SK-N-SH (cell line): ENCODE results near the gene PLRG1. TPM values are rescaled to one million over a fixed set of nuclear protein-coding genes. Genes with fewer than 3 reads are reported as not detected.

Experiments
- CTCF ChIA-PET: fragments of 300-600, 350-600 bp; formaldehyde crosslinking; extraction: SDS; loops from one replicate; lab custom pipeline; 2021; lab: Yijun Ruan, JAX
- POLR2A ChIA-PET: fragments of 350-600 bp; sonication (Branson Sonifier 250); formaldehyde crosslinking; extraction: SDS; loops from one replicate; lab custom pipeline; 2020; ENCODE audit warnings: antibody characterized with exemption, inconsistent platforms; lab: Yijun Ruan, JAX
- DNase-seq: peaks from one replicate; pipeline ENCODE4 v3.0.0; 2012
- H2AFZ ChIP-seq: fragments of 200-600 bp; sonication (generic); 2 replicates; pipeline ENCODE4 v1.8.1; 2016; ENCODE audit warnings: antibody characterized with exemption, mild to moderate bottlenecking, low read depth
- H3F3A ChIP-seq: fragments of 200-600 bp; sonication (generic); replicated peaks from 2 replicates; pipeline ENCODE3; 2016; ENCODE audit warnings: antibody characterized with exemption, mild to moderate bottlenecking; ENCODE audit not compliant: insufficient read depth
- H3K27ac ChIP-seq, 2 experiments: fragments of 200-500 bp in 1 of 2; fragments of 200-600 bp in 1 of 2; sonication (Bioruptor generic) in 1 of 2; sonication (generic), shearing (Covaris generic) in 1 of 2; 2 replicates each; pipeline versions ENCODE4 v1.5.1 to v1.6.1; 2014 to 2016; ENCODE audit warnings: low read depth in 2 of 2, inconsistent platforms in 1 of 2, low read length in 1 of 2, mild to moderate bottlenecking in 1 of 2, mixed read lengths in 1 of 2
- H3K27me3 ChIP-seq: fragments of 200-600 bp; sonication (generic), shearing (Covaris generic); 2 replicates; pipeline ENCODE4 v1.6.1; 2016; ENCODE audit warnings: mixed run types; ENCODE audit not compliant: insufficient read depth
- H3K36me3 ChIP-seq, 2 experiments: fragments of 200-500 bp in 1 of 2; fragments of 200-600 bp in 1 of 2; sonication (Bioruptor generic) in 1 of 2; sonication (generic) in 1 of 2; replicated peaks in 1 of 2; 2 replicates each; pipeline versions ENCODE3 to v1.5.1; 2014 to 2016; ENCODE audit warnings: low read length in 1 of 2, mild to moderate bottlenecking in 1 of 2; ENCODE audit not compliant: insufficient read depth in 2 of 2, control insufficient read depth in 1 of 2
- H3K4me1 ChIP-seq, 2 experiments: fragments of 200-500 bp in 1 of 2; fragments of 200-600 bp in 1 of 2; sonication (Bioruptor generic) in 1 of 2; sonication (generic), shearing (Covaris generic) in 1 of 2; 2 replicates each; pipeline versions ENCODE4 v1.5.1 to v1.6.1; 2014 to 2016; ENCODE audit warnings: low read depth in 1 of 2, low read length in 1 of 2, mixed run types in 1 of 2; ENCODE audit not compliant: insufficient read depth in 2 of 2, control insufficient read depth in 1 of 2
- H3K4me2 ChIP-seq: fragments of 200-600 bp; sonication (generic), shearing (Covaris generic); 2 replicates; pipeline ENCODE4 v1.6.1; 2017; ENCODE audit warnings: mixed run types
- H3K4me3 ChIP-seq, 2 experiments: fragments of 200-500 bp in 1 of 2; fragments of 200-600 bp in 1 of 2; sonication (Bioruptor generic) in 1 of 2; sonication (generic), shearing (Covaris generic) in 1 of 2; 2 replicates each; pipeline versions ENCODE4 v1.5.1 to v1.8.1; 2014 to 2016; ENCODE audit warnings: low read depth in 2 of 2, inconsistent platforms in 1 of 2, low read length in 1 of 2, mild to moderate bottlenecking in 1 of 2, mixed read lengths in 1 of 2, moderate library complexity in 1 of 2
- H3K79me2 ChIP-seq: fragments of 200-600 bp; sonication (generic); 2 replicates; pipeline ENCODE4 v1.8.1; 2017; ENCODE audit warnings: mild to moderate bottlenecking; ENCODE audit not compliant: insufficient read depth
- H3K9ac ChIP-seq: fragments of 200-600 bp; sonication (generic); 2 replicates; pipeline ENCODE4 v1.6.1; 2017; ENCODE audit warnings: mixed run types
- H3K9me2 ChIP-seq: fragments of 200-600 bp; sonication (generic); 2 replicates; pipeline ENCODE4 v1.6.1; 2017; ENCODE audit warnings: mixed run types
- H3K9me3 ChIP-seq: fragments of 200-600 bp; sonication (generic); 2 replicates; pipeline ENCODE4 v1.6.1; 2017; ENCODE audit warnings: mixed run types, mild to moderate bottlenecking, moderate library complexity
- H4K20me1 ChIP-seq: fragments of 200-600 bp; sonication (generic); 2 replicates; pipeline ENCODE4 v1.6.1; 2017; ENCODE audit warnings: mild to moderate bottlenecking, mixed run types; ENCODE audit not compliant: insufficient read depth
- EP300 ChIP-seq, 2 experiments: IDR thresholded peaks; 2 replicates each; pipeline versions ENCODE4 v1.4.0 to v1.6.1; 2012; ENCODE audit warnings: borderline replicate concordance in 1 of 2, low read depth in 1 of 2, low read length in 1 of 2
- EZH2phosphoT487 ChIP-seq: fragments of 200-600 bp; sonication (generic); IDR thresholded peaks from 2 replicates; pipeline ENCODE4 v1.6.1; 2017; ENCODE audit warnings: low read depth, mixed run types, mild to moderate bottlenecking, antibody characterized with exemption, moderate library complexity, borderline replicate concordance
- JUND ChIP-seq: IDR thresholded peaks from 2 replicates; pipeline ENCODE4 v1.4.0; 2012
- NFIC ChIP-seq: IDR thresholded peaks from 2 replicates; pipeline ENCODE4 v1.4.0; 2012; ENCODE audit warnings: borderline replicate concordance
- RCOR1 ChIP-seq: fragments of 150-350 bp; IDR thresholded peaks from 2 replicates; pipeline ENCODE4 v1.6.1; 2017; ENCODE audit warnings: antibody characterized with exemption, low read length
- RFX5 ChIP-seq: IDR thresholded peaks from 2 replicates; pipeline ENCODE4 v1.6.1; 2012; ENCODE audit warnings: mild to moderate bottlenecking, improper control_type of control experiment, low read length
- SIN3A ChIP-seq: IDR thresholded peaks from 2 replicates; pipeline ENCODE4 v1.6.1; 2012; ENCODE audit warnings: low read depth, mild to moderate bottlenecking, low read length, moderate library complexity, borderline replicate concordance
- SMC3 ChIP-seq: IDR thresholded peaks from 2 replicates; pipeline ENCODE4 v1.6.1; 2012; ENCODE audit warnings: low read depth, low read length, improper control_type of control experiment
- TAF1 ChIP-seq: IDR thresholded peaks from 2 replicates; pipeline ENCODE4 v1.6.1; 2012; ENCODE audit warnings: low read depth, mild to moderate bottlenecking, low read length, moderate library complexity, borderline replicate concordance
- TEAD4 ChIP-seq: IDR thresholded peaks from 2 replicates; pipeline ENCODE4 v1.4.0; 2012; ENCODE audit warnings: mild to moderate bottlenecking, borderline replicate concordance; ENCODE audit not compliant: insufficient read depth
- YY1 ChIP-seq: IDR thresholded peaks from 2 replicates; pipeline ENCODE4 v1.4.0; 2012; ENCODE audit warnings: low read depth, mild to moderate bottlenecking
- WGBS: methylation state at CpG from one replicate; pipeline ENCODE4 v1.1.6; 2017; ENCODE audit warnings: low lambda C conversion rate; 5-methylcytosine and 5-hydroxymethylcytosine counted together
- polyA plus RNA-seq, 3 experiments: library from polyadenylated mRNA; depleted of rRNA; stranded (reverse); fragments of >200 nt; gene quantifications; 2 replicates each; pipeline ENCODE4 v1.2.3, GENCODE V29; 2012
- TF ChIP-seq, protein P1 (sequence below): IDR thresholded peaks from 2 replicates; pipeline ENCODE4 v1.6.1; 2012; ENCODE audit warnings: mild to moderate bottlenecking, low read depth, low read length, moderate library complexity
- TF ChIP-seq, protein P2 (sequence below): fragments of 150-350 bp; IDR thresholded peaks from 2 replicates; pipeline ENCODE4 v1.6.1; 2017; ENCODE audit warnings: antibody characterized with exemption, low read length, low read depth, borderline replicate concordance
- TF ChIP-seq, protein P3 (sequence below): IDR thresholded peaks from 2 replicates; pipeline ENCODE4 v1.4.0; 2012; ENCODE audit warnings: low read depth
- TF ChIP-seq, protein P4 (sequence below): IDR thresholded peaks from 2 replicates; pipeline ENCODE4 v1.4.0; 2012; ENCODE audit warnings: low read depth, borderline replicate concordance
- TF ChIP-seq, protein P5 (sequence below): fragments of 200-600 bp; sonication (generic); IDR thresholded peaks from 2 replicates; pipeline ENCODE4 v1.6.1; 2017; ENCODE audit warnings: antibody characterized with exemption, mild to moderate bottlenecking, moderate library complexity

The PLRG1 gene
- polyA plus RNA-seq, 1 of the 3 experiments (the other 2 are of a cell fraction): 64.8 TPM

DNA sequence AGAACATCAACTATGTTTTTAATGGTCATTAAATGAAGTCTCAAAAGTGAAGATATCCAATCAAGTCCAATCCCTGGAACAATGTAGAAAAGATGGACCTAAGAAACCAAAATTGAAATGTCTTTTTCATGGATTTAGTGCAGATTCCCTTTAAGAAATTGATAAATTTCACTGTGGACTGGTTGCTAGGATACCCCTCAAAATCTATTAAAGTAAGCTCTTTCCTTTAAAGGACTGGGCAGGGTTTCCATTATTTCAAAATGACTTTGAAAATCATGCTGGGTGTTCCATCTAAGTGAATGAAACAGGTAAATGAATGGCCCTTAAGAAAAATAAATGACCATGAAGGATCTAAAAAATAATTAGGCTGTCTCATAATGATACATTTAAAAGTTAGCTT lies 28.6 kb downstream of the PLRG1 start:
- TF ChIP-seq SMC3 (no peak), JUND (no peak), RFX5 (no peak), YY1 (no peak), TEAD4 (no peak), SIN3A (no peak), TAF1 (no peak), EP300 (IDR thresholded peaks at IDR 0.05; ENCODE audit: borderline replicate concordance in 1 of 2, low read depth in 1 of 2, low read length in 1 of 2) (no peak), NFIC (no peak)
- TF ChIP-seq, protein P1, sequence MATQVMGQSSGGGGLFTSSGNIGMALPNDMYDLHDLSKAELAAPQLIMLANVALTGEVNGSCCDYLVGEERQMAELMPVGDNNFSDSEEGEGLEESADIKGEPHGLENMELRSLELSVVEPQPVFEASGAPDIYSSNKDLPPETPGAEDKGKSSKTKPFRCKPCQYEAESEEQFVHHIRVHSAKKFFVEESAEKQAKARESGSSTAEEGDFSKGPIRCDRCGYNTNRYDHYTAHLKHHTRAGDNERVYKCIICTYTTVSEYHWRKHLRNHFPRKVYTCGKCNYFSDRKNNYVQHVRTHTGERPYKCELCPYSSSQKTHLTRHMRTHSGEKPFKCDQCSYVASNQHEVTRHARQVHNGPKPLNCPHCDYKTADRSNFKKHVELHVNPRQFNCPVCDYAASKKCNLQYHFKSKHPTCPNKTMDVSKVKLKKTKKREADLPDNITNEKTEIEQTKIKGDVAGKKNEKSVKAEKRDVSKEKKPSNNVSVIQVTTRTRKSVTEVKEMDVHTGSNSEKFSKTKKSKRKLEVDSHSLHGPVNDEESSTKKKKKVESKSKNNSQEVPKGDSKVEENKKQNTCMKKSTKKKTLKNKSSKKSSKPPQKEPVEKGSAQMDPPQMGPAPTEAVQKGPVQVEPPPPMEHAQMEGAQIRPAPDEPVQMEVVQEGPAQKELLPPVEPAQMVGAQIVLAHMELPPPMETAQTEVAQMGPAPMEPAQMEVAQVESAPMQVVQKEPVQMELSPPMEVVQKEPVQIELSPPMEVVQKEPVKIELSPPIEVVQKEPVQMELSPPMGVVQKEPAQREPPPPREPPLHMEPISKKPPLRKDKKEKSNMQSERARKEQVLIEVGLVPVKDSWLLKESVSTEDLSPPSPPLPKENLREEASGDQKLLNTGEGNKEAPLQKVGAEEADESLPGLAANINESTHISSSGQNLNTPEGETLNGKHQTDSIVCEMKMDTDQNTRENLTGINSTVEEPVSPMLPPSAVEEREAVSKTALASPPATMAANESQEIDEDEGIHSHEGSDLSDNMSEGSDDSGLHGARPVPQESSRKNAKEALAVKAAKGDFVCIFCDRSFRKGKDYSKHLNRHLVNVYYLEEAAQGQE: no peak
- TF ChIP-seq, protein P2, sequence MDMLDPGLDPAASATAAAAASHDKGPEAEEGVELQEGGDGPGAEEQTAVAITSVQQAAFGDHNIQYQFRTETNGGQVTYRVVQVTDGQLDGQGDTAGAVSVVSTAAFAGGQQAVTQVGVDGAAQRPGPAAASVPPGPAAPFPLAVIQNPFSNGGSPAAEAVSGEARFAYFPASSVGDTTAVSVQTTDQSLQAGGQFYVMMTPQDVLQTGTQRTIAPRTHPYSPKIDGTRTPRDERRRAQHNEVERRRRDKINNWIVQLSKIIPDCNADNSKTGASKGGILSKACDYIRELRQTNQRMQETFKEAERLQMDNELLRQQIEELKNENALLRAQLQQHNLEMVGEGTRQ: no peak
- TF ChIP-seq, protein P3, sequence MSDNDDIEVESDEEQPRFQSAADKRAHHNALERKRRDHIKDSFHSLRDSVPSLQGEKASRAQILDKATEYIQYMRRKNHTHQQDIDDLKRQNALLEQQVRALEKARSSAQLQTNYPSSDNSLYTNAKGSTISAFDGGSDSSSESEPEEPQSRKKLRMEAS: no peak
- TF ChIP-seq, protein P4, sequence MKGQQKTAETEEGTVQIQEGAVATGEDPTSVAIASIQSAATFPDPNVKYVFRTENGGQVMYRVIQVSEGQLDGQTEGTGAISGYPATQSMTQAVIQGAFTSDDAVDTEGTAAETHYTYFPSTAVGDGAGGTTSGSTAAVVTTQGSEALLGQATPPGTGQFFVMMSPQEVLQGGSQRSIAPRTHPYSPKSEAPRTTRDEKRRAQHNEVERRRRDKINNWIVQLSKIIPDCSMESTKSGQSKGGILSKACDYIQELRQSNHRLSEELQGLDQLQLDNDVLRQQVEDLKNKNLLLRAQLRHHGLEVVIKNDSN: no peak
- Histone ChIP-seq H3K27me3 (peaks cover 31% of the 10 kb centered on the region), H3K4me1 (no peaks in the 10 kb centered on the region), H3K36me3 (no peaks in the 10 kb centered on the region), H3K79me2 (no peaks in the 10 kb centered on the region), H3K4me3 (no peak overlapping the region), H3K27ac (no peak overlapping the region), H2AFZ (no peak overlapping the region), H3K9me3 (no peaks in the 10 kb centered on the region), H4K20me1 (no peaks in the 10 kb centered on the region), H3K9ac (no peak overlapping the region), H3K9me2 (no peaks in the 10 kb centered on the region), H3F3A (no peaks in the 10 kb centered on the region), H3K4me2 (no peak overlapping the region)
- POLR2A ChIA-PET: no interaction called here
- no peak for DNase-seq
- CTCF ChIA-PET: no interaction called here

DNA sequence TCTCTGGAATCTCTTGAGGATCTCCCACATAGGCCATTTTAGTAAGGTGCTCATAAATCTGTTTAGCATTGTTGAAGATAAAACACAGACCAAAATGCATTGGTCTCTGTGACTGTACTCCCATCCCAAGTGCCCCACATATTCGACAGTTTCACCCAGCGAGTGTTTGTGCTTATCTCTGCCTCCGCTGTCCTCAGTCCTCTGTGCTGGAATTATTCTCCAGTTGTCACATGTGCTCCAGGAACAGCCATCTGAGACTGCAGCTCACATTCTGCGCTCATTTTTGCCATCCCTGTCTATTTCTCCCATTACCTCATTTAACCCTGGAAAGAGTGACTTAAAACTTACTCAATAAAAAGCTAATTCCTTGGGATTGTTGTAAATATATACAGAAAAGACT lies 31.0 kb downstream of the PLRG1 start:
- no peaks in the 10 kb centered on the region for H3K4me1 ChIP-seq
- H3K79me2 ChIP-seq: no peaks in the 10 kb centered on the region
- H3K9me3 ChIP-seq: no peaks in the 10 kb centered on the region
- 0% methylated on average over 4 of the region's 4 CpGs for WGBS
- no peak overlapping the region for H3K27ac ChIP-seq
- no peak overlapping the region for H2AFZ ChIP-seq
- no peaks in the 10 kb centered on the region for H3K9me2 ChIP-seq
- peaks cover 27% of the 10 kb centered on the region for H3K27me3 ChIP-seq
- no peaks in the 10 kb centered on the region for H3K36me3 ChIP-seq
- no peak overlapping the region for H3K9ac ChIP-seq
- H3K4me3 ChIP-seq: no peak overlapping the region
- no peaks in the 10 kb centered on the region for H4K20me1 ChIP-seq
- ChIA-PET POLR2A (no interaction called here), CTCF (interaction anchor here (2.2 kb wide), 1 partner anchor 12 kb away, joined by 8 read pairs; no protein-coding TSS in a partner anchor)
- H3K4me2 ChIP-seq: no peak overlapping the region
- no peak for DNase-seq
- no peak for TF ChIP-seq EZH2phosphoT487
- TF ChIP-seq, protein P5, sequence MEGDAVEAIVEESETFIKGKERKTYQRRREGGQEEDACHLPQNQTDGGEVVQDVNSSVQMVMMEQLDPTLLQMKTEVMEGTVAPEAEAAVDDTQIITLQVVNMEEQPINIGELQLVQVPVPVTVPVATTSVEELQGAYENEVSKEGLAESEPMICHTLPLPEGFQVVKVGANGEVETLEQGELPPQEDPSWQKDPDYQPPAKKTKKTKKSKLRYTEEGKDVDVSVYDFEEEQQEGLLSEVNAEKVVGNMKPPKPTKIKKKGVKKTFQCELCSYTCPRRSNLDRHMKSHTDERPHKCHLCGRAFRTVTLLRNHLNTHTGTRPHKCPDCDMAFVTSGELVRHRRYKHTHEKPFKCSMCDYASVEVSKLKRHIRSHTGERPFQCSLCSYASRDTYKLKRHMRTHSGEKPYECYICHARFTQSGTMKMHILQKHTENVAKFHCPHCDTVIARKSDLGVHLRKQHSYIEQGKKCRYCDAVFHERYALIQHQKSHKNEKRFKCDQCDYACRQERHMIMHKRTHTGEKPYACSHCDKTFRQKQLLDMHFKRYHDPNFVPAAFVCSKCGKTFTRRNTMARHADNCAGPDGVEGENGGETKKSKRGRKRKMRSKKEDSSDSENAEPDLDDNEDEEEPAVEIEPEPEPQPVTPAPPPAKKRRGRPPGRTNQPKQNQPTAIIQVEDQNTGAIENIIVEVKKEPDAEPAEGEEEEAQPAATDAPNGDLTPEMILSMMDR: no peak
- TF ChIP-seq RCOR1: no peak
- H3F3A ChIP-seq: no peaks in the 10 kb centered on the region
